ENCODE data around the gene RBMS1. TPM values are rescaled to one million over a fixed set of nuclear protein-coding genes. Genes with fewer than 3 reads are reported as not detected.

The RBMS1 gene
- total RNA-seq, 1 experiment from 2014 or later, result 65.4 TPM

GRCh38 chr2:160228141-160228917 lies 265.3 kb downstream of the RBMS1 start:
- BruUV-seq (replicated peaks), result TSS peak; percentile 59
- Mint-ChIP-seq H3K36me3 (ENCODE audit: insufficient read depth, unreplicated experiment) (peaks cover 6% of the 10 kb centered on the region), H3K4me1 (ENCODE audit: insufficient read depth, unreplicated experiment) (peaks cover 74% of the 10 kb centered on the region), H3K9me3 (ENCODE audit: unreplicated experiment) (no peaks in the 10 kb centered on the region), H3K27me3 (ENCODE audit: insufficient read depth, unreplicated experiment) (no peaks in the 10 kb centered on the region), H3K4me3 (ENCODE audit: unreplicated experiment) (peak overlapping the region; percentile 63), H3K27ac (ENCODE audit: low read depth, unreplicated experiment) (peak overlapping the region; percentile 99)
- DNase-seq (ENCODE audit: unreplicated experiment), result peak; percentile 88
- ChIA-PET POLR2A (interaction anchor here (0.8 to 15.1 kb wide), 10 partner anchors 8 to 186 kb away, joined by 3 to 212 read pairs (median 5); no protein-coding TSS in a partner anchor), CTCF (interaction anchor here (1.0 to 5.3 kb wide), 5 partner anchors 8 to 30 kb away, joined by 3 to 31 read pairs (median 12); no protein-coding TSS in a partner anchor)
- intact Hi-C loops (cut with micrococcal nuclease), result loop anchor here (10.0 kb wide), 1 partner anchor 176 kb away; no protein-coding TSS in a partner anchor
- TF ChIP-seq CTCF (IDR thresholded peaks at IDR 0.05; ENCODE audit: unreplicated experiment), result no peak

- intact Hi-C loops (cut with micrococcal nuclease), result loop anchor here (10.0 kb wide), 1 partner anchor 177 kb away; no protein-coding TSS in a partner anchor
- Mint-ChIP-seq H3K27me3 (ENCODE audit: insufficient read depth, unreplicated experiment) (no peaks in the 10 kb centered on the region), H3K4me3 (ENCODE audit: unreplicated experiment) (peak overlapping the region; percentile 63), H3K36me3 (ENCODE audit: insufficient read depth, unreplicated experiment) (peaks cover 6% of the 10 kb centered on the region), H3K4me1 (ENCODE audit: insufficient read depth, unreplicated experiment) (peaks cover 74% of the 10 kb centered on the region), H3K9me3 (ENCODE audit: unreplicated experiment) (no peaks in the 10 kb centered on the region), H3K27ac (ENCODE audit: low read depth, unreplicated experiment) (peak overlapping the region; percentile 99)
- CTCF ChIA-PET, result interaction anchor here (0.7 to 5.3 kb wide), 5 partner anchors 7 to 160 kb away, joined by 3 to 31 read pairs (median 12); no protein-coding TSS in a partner anchor
- no TSS peak for BruUV-seq (replicated peaks)
- TF ChIP-seq CTCF (IDR thresholded peaks at IDR 0.05; ENCODE audit: unreplicated experiment), result no peak
- POLR2A ChIA-PET, result interaction anchor here (0.6 to 15.1 kb wide), 8 partner anchors 13 to 679 kb away, joined by 3 to 212 read pairs (median 5); no protein-coding TSS in a partner anchor
- peak; percentile 82 for DNase-seq (ENCODE audit: unreplicated experiment)
These were observed 266.2 kb downstream of the RBMS1 start for GRCh38 chr2:160227293-160227915.

- H3K27me3 Mint-ChIP-seq (ENCODE audit: insufficient read depth, unreplicated experiment), result no peaks in the 10 kb centered on the region
- peaks cover 84% of the 10 kb centered on the region for H3K4me1 Mint-ChIP-seq (ENCODE audit: insufficient read depth, unreplicated experiment)
These were observed 267.2 kb downstream of the RBMS1 start for GRCh38 chr2:160226367-160226766.

More at GRCh38 chr2:160226367-160226766, 267.2 kb downstream of the RBMS1 start:
- Mint-ChIP-seq H3K4me3 (ENCODE audit: unreplicated experiment) (no peak overlapping the region), H3K36me3 (ENCODE audit: insufficient read depth, unreplicated experiment) (peaks cover 6% of the 10 kb centered on the region), H3K27ac (ENCODE audit: low read depth, unreplicated experiment) (peak overlapping the region; percentile 99), H3K9me3 (ENCODE audit: unreplicated experiment) (no peaks in the 10 kb centered on the region)
- intact Hi-C loops (cut with micrococcal nuclease), result loop anchor here (10.0 kb wide), 1 partner anchor 178 kb away; no protein-coding TSS in a partner anchor
- DNase-seq (ENCODE audit: unreplicated experiment), result no peak
- CTCF ChIA-PET, result interaction anchor here (0.7 to 5.3 kb wide), 10 partner anchors 11 to 942 kb away, joined by 3 to 31 read pairs (median 3); no protein-coding TSS in a partner anchor
- POLR2A ChIA-PET, result interaction anchor here (0.8 to 15.1 kb wide), 7 partner anchors 14 to 126 kb away, joined by 3 to 212 read pairs (median 4); no protein-coding TSS in a partner anchor
- no peak for TF ChIP-seq CTCF (IDR thresholded peaks at IDR 0.05; ENCODE audit: unreplicated experiment)
- no TSS peak for BruUV-seq (replicated peaks)
